ENCODE results near the gene GRK5. TPM values are rescaled to one million over a fixed set of nuclear protein-coding genes. Genes with fewer than 3 reads are reported as not detected.

The GRK5 gene
- total and polyA plus RNA-seq, 9 of the 15 experiments (the other 6 are each of a cell fraction or from before 2014, with no cell fraction given) = 0.46 to 0.83 (median 0.67) TPM; not detected in 2

- TF ChIP-seq ZBTB11 (CRISPR knock-in tag; IDR thresholded peaks at IDR 0.05) (no peak), HMGN3 (IDR thresholded peaks at IDR 0.05; ENCODE audit: borderline replicate concordance, extremely low read depth, insufficient read length, low read depth, low read length) (peak; percentile 52), SIX5 (IDR thresholded peaks at IDR 0.05; ENCODE audit: borderline replicate concordance in 1 of 2, insufficient read depth in 1 of 2, low read depth in 1 of 2, low read length in 2 of 2) (peak; percentile 17 to 34; a peak in 2 of 4 replicates), ZBTB17 (CRISPR knock-in tag; IDR thresholded peaks at IDR 0.05) (no peak), MAFF (IDR thresholded peaks at IDR 0.05; ENCODE audit: low read length) (no peak), POLR2AphosphoS2 (IDR thresholded peaks at IDR 0.05; ENCODE audit: low read length) (no peak), PYGO2 (tag; IDR thresholded peaks at IDR 0.05) (no peak), ZNF277 (CRISPR knock-in tag; IDR thresholded peaks at IDR 0.05; ENCODE audit: borderline replicate concordance) (no peak), ZNF174 (CRISPR knock-in tag; IDR thresholded peaks at IDR 0.05) (no peak), RBBP5 (IDR thresholded peaks at IDR 0.05; ENCODE audit: borderline replicate concordance, insufficient read depth, low read length, poor library complexity, severe bottlenecking) (peak; percentile 22), SIRT6 (IDR thresholded peaks at IDR 0.05; ENCODE audit: low read depth, low read length) (no peak), GABPB2 (CRISPR knock-in tag; conservative IDR thresholded peaks at IDR 0.05) (no peak), TARDBP (IDR thresholded peaks at IDR 0.05) (no peak), JUND (IDR thresholded peaks at IDR 0.05; ENCODE audit: borderline replicate concordance, low read depth, low read length) (no peak), JUND (tag; IDR thresholded peaks at IDR 0.05; ENCODE audit: borderline replicate concordance, low read depth, low read length) (no peak), ZNF217 (CRISPR knock-in tag; IDR thresholded peaks at IDR 0.05) (no peak), TCFL5 (CRISPR knock-in tag; conservative IDR thresholded peaks at IDR 0.05) (no peak), CTCFL (IDR thresholded peaks at IDR 0.05; ENCODE audit: borderline replicate concordance, insufficient read depth, low read depth, low read length, poor library complexity, severe bottlenecking) (no peak)
- TF ChIP-seq, protein P1, sequence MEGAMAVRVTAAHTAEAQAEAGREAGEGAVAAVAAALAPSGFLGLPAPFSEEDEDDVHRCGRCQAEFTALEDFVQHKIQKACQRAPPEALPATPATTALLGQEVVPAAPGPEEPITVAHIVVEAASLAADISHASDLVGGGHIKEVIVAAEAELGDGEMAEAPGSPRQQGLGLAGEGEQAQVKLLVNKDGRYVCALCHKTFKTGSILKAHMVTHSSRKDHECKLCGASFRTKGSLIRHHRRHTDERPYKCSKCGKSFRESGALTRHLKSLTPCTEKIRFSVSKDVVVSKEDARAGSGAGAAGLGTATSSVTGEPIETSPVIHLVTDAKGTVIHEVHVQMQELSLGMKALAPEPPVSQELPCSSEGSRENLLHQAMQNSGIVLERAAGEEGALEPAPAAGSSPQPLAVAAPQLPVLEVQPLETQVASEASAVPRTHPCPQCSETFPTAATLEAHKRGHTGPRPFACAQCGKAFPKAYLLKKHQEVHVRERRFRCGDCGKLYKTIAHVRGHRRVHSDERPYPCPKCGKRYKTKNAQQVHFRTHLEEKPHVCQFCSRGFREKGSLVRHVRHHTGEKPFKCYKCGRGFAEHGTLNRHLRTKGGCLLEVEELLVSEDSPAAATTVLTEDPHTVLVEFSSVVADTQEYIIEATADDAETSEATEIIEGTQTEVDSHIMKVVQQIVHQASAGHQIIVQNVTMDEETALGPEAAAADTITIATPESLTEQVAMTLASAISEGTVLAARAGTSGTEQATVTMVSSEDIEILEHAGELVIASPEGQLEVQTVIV (CRISPR knock-in tag; IDR thresholded peaks at IDR 0.05; ENCODE audit: borderline replicate concordance) = no peak
These were observed at the start of gene GRK5 (continued) for GRCh38 chr10:119207366-119207666.

Data from K562 (cell line).